ENCODE data around the gene GALNS.

DNA sequence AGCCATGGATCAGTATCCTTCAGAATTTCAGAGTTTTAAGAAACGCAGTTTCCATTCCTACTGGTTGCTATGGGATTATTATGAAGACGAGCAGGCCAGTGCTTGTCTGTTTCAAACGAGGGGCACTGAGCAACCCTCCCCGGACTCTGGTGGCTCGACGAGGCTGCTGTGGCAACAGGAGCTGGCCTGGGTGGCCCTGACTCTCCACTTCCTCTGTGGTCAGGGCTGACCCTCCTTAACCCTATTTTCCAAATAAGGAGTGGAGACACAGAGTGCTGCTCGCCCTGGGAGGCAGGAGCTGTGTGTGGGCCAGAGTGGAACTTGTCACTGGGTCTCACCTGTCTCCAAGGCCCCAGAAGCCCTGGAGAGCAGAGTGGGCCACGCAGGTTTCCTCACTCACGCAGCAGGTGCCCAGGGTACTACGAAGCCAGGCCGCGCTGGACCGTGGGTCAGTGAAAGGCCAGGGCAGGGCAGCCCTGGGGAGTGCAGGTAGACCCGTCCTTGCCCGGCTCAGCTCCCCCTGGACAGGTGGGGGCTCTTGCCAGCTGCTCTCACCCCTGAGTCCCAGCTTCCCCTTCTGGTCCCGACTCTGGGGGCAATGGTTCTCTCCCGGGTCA, 3.3 kb downstream of the GALNS start:
- TF ChIP-seq CREB1 (IDR thresholded peaks at IDR 0.05; ENCODE audit: low read depth) (no peak), REST (IDR thresholded peaks at IDR 0.05; ENCODE audit: low read depth) (no peak)
